GM13977 (cell line): ENCODE measurements around the gene FBL.

ENCODE experiments used
- DNase-seq: peaks from one replicate; pipeline ENCODE4 v3.0.0; 2012; ENCODE audit warnings: low spot score
- CTCF ChIP-seq: IDR thresholded peaks from 2 replicates; pipeline ENCODE4 v1.5.1; 2012; ENCODE audit warnings: mild to moderate bottlenecking, control low read depth; ENCODE audit not compliant: insufficient read depth; ENCODE audit errors: extremely low read depth, missing control alignments
- in situ Hi-C: fragments of 300-500 bp; cut with MboI; formaldehyde crosslinking; loops from one replicate; pipeline ENCODE4 v1.12.0; 2022; ENCODE audit warnings: low sequenced_read_pairs, low pct_unique_long_range_greater_than_20kb, mixed read lengths, inconsistent platforms; ENCODE audit not compliant: unreplicated experiment

The FBL gene

GRCh38 chr19:39833160-39833463 is 13.1 kb downstream of the FBL start:
- in situ Hi-C loops, result no loop called here
- no peak for TF ChIP-seq CTCF
- no peak for DNase-seq

- no peak for DNase-seq
- no peak for TF ChIP-seq CTCF
- in situ Hi-C loops, result no loop called here
Observed at GRCh38 chr19:39832341-39833083, 13.7 kb downstream of the FBL start.

DNA sequence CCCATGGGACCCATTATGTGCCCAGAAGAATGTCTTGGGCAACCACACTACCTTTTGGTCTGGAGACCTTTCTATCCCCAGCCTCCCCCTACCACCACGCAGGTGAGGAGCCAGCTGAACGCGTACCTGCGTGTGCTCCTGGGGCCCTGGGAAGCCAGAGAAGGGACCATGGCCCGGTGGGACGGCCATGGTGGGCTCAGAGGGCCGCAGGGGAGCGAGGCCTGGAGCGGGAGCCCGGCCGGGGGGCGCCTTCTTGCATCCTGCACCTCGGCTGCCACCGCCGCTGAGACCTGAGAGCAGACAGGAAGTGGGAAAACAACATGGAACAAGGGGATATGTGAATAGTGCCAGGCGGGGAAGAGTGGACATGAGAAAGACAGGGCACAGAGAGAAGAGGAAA is 14.5 kb downstream of the FBL start:
- in situ Hi-C loops, result no loop called here
- TF ChIP-seq CTCF, result no peak
- no peak for DNase-seq

DNA sequence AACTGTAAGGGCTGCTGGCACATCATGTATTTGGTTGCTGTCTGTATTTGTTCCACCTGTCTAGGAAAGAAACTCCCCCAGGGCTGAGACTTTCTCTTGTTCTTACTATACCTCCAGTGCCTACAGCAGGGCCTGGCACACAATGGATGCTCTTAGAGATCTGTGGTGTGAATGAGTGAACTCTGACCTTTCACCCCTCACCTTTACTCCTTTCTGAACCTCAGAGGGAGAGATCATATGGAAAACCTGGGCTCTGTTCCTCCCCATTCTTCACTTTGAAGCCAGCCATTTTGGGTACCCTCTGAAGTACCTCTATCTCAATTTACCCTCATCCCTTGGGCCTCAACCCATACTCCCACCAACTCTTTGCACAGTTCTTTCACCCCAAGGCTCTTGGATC is 15.3 kb downstream of the FBL start:
- DNase-seq, result no peak
- in situ Hi-C loops, result no loop called here
- no peak for TF ChIP-seq CTCF

- in situ Hi-C loops, result no loop called here
- no peak for TF ChIP-seq CTCF
- DNase-seq, result no peak
Observed at GRCh38 chr19:39830406-39830805, 15.8 kb downstream of the FBL start.

DNA sequence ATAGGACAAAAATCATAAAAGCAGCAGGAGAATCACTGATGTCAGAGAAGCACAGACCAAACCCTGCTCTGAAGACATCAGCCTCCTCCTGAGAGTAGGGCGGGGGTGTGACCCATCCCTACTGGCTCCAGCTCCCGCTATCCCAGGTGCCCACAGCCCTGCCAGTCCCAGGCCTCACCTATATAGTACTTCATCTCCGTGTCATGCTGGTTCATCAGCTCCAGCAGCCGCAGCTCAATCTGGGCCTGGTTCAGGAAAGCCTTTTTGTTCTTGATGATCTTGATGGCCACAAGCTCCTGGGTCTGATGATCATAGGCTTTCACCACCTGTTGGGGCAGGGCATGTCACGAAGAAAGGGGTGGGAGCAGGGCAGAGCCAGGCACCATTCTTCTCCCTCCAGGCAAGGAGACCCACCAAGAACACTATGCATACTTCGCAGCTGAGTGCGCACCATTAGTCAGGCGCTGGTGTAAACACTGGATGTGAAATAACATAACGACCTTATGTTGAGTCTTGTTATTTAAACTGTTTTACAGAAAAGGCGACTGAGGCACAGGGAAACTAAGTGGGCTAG is 16.4 kb downstream of the FBL start:
- no peak for DNase-seq
- in situ Hi-C loops, result no loop called here
- TF ChIP-seq CTCF, result no peak
